ENCODE data around the gene ACBD3. TPM values are rescaled to one million over a fixed set of nuclear protein-coding genes. Genes with fewer than 3 reads are reported as not detected.
A peak's percentile ranks its signal among the peaks of the same experiment; 100 is the strongest.

ACBD3 gene
- total RNA-seq, 3 donors from 2014 or later (not counting 1 experiment from before 2014, with no cell fraction given), result 26.9 to 33.3 (median 28.8) TPM

- intact Hi-C loops (cut with micrococcal nuclease), result no loop called here
- H3K9me3 Mint-ChIP-seq, result no peaks in the 10 kb centered on the region
These were observed 69.2 kb downstream of the ACBD3 start for GRCh38 chr1:226117330-226117729.

GRCh38 chr1:226116673-226117072 lies 69.9 kb downstream of the ACBD3 start:
- Mint-ChIP-seq H3K36me3 (no peaks in the 10 kb centered on the region), H3K27ac (no peak overlapping the region), H3K4me1 (peaks cover 10 to 16% of the 10 kb centered on the region in 2 donors), H3K9me3 (no peaks in the 10 kb centered on the region), H3K27me3 (ENCODE audit: low read depth in 2 of 2) (no peaks in the 10 kb centered on the region), H3K4me3 (no peak overlapping the region)
- Histone ChIP-seq H3K4me3 (ENCODE audit: low read length) (no peak overlapping the region), H3K4me1 (ENCODE audit: control insufficient read depth, insufficient read depth, low read length) (peaks cover 28% of the 10 kb centered on the region), H3K27me3 (ENCODE audit: control insufficient read depth, insufficient read depth, low read length) (no peaks in the 10 kb centered on the region), H3K36me3 (ENCODE audit: control insufficient read depth, insufficient read depth, low read length) (no peaks in the 10 kb centered on the region), H3K9me3 (ENCODE audit: control insufficient read depth, insufficient read depth, low read length) (no peaks in the 10 kb centered on the region), H3K27ac (ENCODE audit: low read length) (no peak overlapping the region)
- intact Hi-C loops (cut with micrococcal nuclease), result no loop called here
- TF ChIP-seq CTCF (IDR thresholded peaks at IDR 0.05), result no peak
- DNase-seq, result no peak
- ATAC-seq, result no peak
- 97% methylated on average over 3 of the region's 3 CpGs for WGBS (ENCODE audit: insufficient coverage)

More at GRCh38 chr1:226117330-226117729, 69.2 kb downstream of the ACBD3 start:
- Mint-ChIP-seq H3K4me1 (peaks cover 10 to 13% of the 10 kb centered on the region in 2 donors), H3K27ac (no peak overlapping the region), H3K36me3 (no peaks in the 10 kb centered on the region), H3K27me3 (ENCODE audit: low read depth in 2 of 2) (no peaks in the 10 kb centered on the region), H3K4me3 (no peak overlapping the region)
- Histone ChIP-seq H3K4me3 (ENCODE audit: low read length) (no peak overlapping the region), H3K9me3 (ENCODE audit: control insufficient read depth, insufficient read depth, low read length) (no peaks in the 10 kb centered on the region), H3K27me3 (ENCODE audit: control insufficient read depth, insufficient read depth, low read length) (no peaks in the 10 kb centered on the region), H3K27ac (ENCODE audit: low read length) (no peak overlapping the region), H3K4me1 (ENCODE audit: control insufficient read depth, insufficient read depth, low read length) (peaks cover 23% of the 10 kb centered on the region), H3K36me3 (ENCODE audit: control insufficient read depth, insufficient read depth, low read length) (no peaks in the 10 kb centered on the region)
- ATAC-seq (no peak), DNase-seq (no peak)
- TF ChIP-seq CTCF (IDR thresholded peaks at IDR 0.05), result no peak
- 76% methylated on average over 6 of the region's 6 CpGs for WGBS (ENCODE audit: insufficient coverage)

GRCh38 chr1:226112626-226113025 lies 73.9 kb downstream of the ACBD3 start:
- no peaks in the 10 kb centered on the region for H3K36me3 ChIP-seq (ENCODE audit: control insufficient read depth, insufficient read depth, low read length)
- peak overlapping the region in 1 of 2 donors; percentile 98 for H3K27ac Mint-ChIP-seq
- TF ChIP-seq CTCF (IDR thresholded peaks at IDR 0.05), result no peak
- no peaks in the 10 kb centered on the region for H3K9me3 Mint-ChIP-seq
- H3K36me3 Mint-ChIP-seq, result no peaks in the 10 kb centered on the region
- H3K27me3 ChIP-seq (ENCODE audit: control insufficient read depth, insufficient read depth, low read length), result no peaks in the 10 kb centered on the region
- peaks cover 21% of the 10 kb centered on the region for H3K4me1 ChIP-seq (ENCODE audit: control insufficient read depth, insufficient read depth, low read length)
- H3K9me3 ChIP-seq (ENCODE audit: control insufficient read depth, insufficient read depth, low read length), result no peaks in the 10 kb centered on the region
- no peak overlapping the region for H3K27ac ChIP-seq (ENCODE audit: low read length)
- no peaks in the 10 kb centered on the region for H3K27me3 Mint-ChIP-seq (ENCODE audit: low read depth in 2 of 2)
- no peak overlapping the region for H3K4me3 ChIP-seq (ENCODE audit: low read length)
- 100% methylated on average over 3 of the region's 3 CpGs for WGBS (ENCODE audit: insufficient coverage)
- ATAC-seq, result no peak
- DNase-seq, result no peak
- no peak overlapping the region for H3K4me3 Mint-ChIP-seq
- H3K4me1 Mint-ChIP-seq, result peaks cover 14 to 21% of the 10 kb centered on the region in 2 donors
- intact Hi-C loops (cut with micrococcal nuclease), result no loop called here

GRCh38 chr1:226111883-226112261 lies 74.7 kb downstream of the ACBD3 start:
- 92% methylated on average over 7 of the region's 7 CpGs for WGBS (ENCODE audit: insufficient coverage)
- H3K4me1 ChIP-seq (ENCODE audit: control insufficient read depth, insufficient read depth, low read length), result peaks cover 21% of the 10 kb centered on the region
- Mint-ChIP-seq H3K4me3 (no peak overlapping the region), H3K36me3 (no peaks in the 10 kb centered on the region), H3K9me3 (no peaks in the 10 kb centered on the region), H3K4me1 (peaks cover 14 to 21% of the 10 kb centered on the region in 2 donors), H3K27me3 (ENCODE audit: low read depth in 2 of 2) (no peaks in the 10 kb centered on the region), H3K27ac (peak overlapping the region; percentile 96 to 98)
- intact Hi-C loops (cut with micrococcal nuclease), result loop anchor here (1.0 kb wide), 1 partner anchor 9 kb away; no protein-coding TSS in a partner anchor
- peak overlapping the region; percentile 98 for H3K27ac ChIP-seq (ENCODE audit: low read length)
- H3K9me3 ChIP-seq (ENCODE audit: control insufficient read depth, insufficient read depth, low read length), result no peaks in the 10 kb centered on the region
- H3K36me3 ChIP-seq (ENCODE audit: control insufficient read depth, insufficient read depth, low read length), result no peaks in the 10 kb centered on the region
- no peaks in the 10 kb centered on the region for H3K27me3 ChIP-seq (ENCODE audit: control insufficient read depth, insufficient read depth, low read length)
- no peak for TF ChIP-seq CTCF (IDR thresholded peaks at IDR 0.05)
- H3K4me3 ChIP-seq (ENCODE audit: low read length), result no peak overlapping the region
- DNase-seq, result no peak
- no peak for ATAC-seq

All from natural killer cell (primary cell).